CD4-positive, alpha-beta T cell treated with Interleukin-15 for 1 hour (primary cell): ENCODE measurements around the gene PHF20.
"Not testable (repeated sequence)": the region's sequence is repeated elsewhere in the genome, so short reads cannot be mapped to it uniquely, and the experiment has no call there.

ENCODE experiments used
- DNase-seq: peaks from one replicate; pipeline ENCODE4 v3.0.0-alpha.2; 2020

Gene PHF20

DNA sequence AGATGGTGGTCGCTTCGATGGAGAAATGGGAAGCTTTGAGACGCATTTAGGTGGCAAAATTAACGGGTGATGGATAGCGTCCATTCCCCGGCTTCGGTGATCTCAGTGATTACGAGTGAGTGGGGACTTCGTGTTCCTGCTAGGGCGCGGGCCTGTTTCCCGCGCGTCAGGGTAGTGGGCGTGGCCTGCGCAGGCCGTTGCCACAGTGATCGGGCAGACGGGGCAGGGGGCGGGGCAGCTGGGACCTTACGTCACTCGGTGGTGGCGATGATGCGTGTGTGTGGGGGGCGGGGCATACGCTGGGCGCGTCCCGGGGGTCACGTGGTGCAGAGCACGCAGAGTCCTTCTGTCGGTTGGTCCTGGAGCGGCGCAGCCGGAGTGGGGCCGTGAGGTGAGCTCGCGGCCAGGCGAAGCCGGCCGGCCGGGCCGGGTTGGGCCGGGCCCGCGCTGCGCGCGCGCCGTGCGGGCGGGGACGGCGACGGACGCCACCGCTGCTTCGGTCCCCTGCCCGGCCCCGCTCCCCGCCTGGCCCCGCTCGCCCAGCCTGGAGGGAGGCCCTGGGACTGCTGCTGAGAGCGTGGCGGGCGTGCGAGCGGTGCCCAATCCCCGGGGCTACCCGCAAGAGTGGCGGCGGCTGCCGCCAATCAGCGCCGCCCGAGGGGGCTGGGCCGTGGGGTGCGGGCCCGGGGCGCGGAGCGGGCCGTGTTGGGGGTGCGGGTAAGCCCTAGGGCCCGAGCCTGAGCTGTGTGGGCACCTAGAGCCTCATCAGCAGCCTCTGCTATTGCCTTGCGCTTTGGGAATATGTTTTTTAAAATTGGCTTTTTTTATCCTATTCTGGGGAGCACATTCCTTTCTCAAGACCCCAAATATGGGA is at the start of gene PHF20:
Gene PHF20, plus strand, starts transcription at position 327 of the 874 bp plus-strand sequence. CDS start 29,508 bp downstream, outside the sequence.
- peak; percentile 99 for DNase-seq

DNA sequence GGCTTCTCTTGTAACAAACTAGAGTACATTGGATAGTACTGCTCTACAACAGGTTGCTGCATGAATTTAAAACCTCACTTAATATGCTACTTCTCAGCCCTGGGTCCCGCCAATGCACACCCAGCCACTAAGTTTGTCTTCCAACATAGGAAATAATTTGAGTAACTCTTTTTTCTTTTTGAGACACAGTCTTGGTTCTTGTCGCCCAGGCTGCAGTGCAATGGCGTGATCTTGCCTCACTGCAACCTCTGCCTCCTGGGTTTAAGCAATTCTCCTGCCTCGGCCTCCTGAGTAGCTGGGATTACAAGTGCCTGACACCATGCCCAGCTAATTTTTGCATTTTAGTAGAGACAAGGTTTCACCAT is 48.6 kb upstream of the PHF20 start:
- not testable (repeated sequence) for DNase-seq

DNA sequence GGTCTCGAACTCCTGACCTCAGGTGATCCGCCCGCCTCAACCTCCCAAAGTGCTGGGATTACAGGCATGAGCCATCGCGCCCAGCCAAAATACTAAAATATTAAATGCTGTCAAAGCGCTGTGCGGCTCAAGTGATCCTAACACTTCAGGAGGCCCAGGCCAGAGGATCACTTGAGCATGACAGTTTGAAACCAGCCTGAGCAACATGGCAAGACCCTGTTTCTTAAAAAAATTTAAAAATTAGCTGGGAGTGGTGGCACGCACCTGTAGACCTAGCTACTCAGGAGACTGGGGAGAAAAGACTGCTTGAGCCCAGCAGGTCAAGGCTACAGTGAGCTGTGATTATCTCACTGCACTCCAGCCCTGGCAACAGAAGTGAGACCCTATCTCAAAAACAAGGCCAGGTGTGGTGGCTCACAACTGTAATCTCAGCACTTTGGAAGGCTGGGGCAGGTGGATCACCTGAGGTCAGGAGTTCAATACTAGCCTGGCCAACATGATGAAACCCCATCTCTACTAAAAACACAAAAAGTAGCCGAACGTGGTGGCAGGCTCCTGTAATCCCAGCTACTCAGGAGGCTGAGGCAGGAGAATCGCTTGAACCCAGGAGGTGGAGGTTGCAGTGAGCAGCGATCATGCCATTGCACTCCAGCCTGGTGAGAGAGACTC is 48.0 kb upstream of the PHF20 start:
- not testable (repeated sequence) for DNase-seq

DNA sequence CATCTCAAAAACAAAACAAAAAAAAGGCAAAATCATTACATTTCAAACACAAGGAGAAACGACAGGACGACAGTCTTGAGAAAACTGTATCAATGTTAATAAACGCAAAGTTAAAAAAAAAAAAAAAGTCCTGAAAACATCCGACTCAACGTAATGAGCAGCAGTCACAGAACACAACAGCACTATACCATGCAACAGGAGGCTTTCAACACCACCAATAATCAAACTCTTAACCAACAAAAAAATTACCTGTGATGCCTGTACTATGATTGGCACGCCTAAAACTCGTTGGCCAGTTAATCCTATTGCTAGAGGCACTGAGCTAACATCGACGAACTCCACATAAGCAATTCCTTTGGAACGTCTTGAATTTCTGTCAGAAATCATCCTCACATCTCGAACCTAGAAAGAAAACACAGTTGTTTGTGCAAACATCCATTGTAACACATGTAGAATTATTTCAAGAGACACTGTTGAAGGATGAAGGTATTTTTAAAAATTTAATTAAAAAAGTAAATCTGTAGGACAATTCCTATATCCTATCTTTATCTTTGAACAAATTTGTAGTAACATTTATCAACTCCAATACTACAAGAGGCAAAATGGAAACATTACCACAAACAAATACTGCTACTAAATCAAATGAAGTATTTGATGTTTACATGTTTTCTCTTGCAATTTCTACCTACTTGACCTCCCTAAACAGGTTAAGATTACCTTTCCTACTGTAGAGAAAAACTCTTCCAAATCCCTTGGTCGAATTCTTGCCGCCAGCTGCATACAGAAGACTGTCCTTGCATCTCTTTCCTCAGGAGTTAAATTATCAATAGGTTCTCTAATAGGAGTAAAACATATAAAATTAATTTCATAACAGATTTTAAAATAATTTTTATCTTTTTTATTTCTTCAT is 47.2 kb upstream of the PHF20 start:
- DNase-seq = no peak

DNA sequence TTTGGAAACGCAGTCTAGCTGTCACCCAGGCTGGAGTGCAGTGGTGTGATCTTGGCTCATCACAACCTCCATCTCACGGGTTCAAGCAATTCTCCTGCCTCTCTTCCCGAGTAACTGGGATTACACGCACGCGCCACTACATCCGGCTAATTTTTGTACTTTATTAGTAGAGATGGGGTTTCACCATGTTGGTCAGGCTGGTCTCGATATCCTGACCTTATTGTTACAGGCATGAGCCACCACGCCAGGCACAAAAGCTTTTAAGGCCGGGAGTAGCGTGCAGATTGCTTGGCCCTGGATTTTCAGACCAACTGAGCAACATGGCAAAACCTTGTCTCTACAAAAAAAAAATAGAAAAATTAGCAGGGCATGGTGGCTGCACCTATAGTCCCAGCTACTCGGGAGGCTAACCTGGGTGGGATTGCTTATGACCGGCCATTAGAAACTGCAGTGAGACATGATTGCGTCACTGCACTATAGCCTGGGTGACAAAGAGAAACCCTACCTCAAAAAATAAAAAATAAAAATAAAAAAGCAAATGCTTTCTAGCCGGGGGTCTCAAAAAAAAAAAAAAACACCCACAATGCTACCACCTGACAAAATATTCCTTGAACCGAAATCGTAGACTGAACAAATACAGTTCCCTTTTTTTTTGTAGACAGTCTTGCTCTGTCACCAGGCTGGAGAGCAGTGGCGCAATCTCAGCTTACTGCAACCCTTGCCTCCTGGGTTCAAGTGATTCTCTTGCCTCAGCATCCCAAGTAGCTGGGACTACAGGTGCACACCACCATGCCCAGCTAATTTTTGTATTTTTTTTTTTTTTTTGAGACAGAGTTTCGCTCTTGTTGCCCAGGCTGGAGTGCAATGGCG is 44.7 kb upstream of the PHF20 start:
- DNase-seq = no peak

DNA sequence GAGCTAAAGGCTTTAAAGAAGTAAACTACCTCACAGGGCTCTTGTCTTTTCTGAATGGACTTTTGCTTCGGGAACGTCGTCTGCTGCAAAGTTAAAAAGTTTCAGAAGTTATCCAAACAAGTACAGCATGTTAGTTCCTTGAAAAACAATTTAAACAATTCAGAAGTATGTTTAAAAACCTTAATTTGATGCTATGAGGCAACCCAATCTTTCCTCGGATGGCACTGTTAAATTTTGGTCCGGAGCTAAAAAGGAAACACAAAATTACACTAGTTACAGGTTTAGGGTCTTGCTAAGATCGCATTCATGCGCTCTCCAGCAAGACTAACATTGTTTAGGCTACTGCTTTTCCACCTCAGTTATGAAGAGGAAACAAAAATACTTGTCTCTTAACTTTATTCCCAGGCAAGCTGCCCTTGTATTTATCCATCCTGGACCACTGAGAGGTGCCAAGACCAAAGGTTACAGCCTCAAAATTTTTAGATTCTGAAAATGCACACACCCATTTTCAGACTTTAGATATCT is 42.5 kb upstream of the PHF20 start:
- no peak for DNase-seq

DNA sequence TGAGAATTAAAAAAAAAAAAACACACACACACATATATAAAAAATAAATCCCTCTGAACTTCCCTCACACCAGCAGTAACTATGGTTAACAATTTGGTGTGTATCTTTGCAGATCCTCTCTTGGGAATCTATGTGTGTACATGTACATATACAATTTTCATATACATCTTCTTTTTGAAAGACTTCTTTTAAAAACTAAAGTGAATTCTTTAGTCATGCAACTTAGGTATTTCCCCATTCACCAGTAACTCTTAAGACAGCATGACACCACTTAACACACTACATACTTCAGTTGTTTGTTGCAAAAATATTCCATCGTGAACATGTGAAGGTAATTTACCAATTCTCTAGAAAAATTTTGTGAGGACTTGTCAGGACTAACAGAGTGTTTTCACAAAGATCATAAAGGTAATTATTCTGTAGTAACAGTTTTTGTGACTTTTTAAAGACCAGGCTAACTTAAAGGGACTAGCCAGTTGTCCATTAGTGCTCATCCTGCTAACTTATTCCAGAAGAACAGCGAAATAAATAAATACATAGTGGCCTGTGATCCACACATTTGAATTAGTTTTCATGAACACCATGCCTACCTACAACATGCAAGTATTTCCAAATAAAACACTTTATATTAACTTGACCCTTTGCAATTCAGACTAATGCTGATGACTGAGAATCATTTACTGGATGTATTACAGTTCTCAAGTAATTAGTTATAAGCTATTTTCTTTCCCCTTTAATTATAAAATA is 41.8 kb upstream of the PHF20 start:
- DNase-seq = no peak

DNA sequence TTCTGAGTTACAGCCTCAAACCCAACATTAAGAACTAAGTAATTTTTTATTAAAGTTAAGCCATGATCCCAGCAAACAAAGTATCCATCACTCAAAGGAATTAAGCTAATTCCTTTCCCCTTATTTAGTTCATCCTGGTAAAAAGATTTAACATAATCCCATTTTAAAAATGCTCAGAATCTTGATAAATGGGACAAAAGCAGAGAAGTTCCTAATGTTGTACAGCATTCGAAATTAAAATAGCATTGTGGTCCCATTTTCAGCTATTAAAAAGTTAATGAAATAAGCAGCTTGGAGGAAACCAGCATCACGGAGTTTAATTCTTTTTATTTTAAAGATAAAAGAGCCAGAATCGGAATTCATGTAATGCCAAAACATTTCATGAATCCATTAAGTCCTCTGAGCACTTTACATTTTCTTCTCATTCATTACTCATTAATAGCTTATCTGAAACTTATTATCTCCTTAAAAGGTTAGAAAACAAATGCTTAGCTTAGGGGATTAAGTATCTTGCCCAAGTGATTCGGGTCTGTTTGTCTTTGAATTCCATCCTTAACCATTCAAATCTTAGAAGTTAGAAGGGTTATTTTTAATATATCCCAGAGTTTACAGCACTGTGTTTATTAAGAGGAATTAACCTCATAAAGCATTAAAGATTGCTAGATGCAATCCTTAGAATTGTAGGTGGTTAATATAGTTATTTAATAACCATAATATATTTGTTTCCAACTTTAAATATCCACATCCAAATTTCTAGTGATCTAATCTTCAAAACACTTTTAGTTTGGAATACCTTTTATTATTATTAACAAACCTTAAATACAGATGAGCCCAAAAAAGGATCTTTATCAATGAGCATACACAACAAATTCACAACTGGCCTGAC is 41.0 kb upstream of the PHF20 start:
- no peak for DNase-seq

DNA sequence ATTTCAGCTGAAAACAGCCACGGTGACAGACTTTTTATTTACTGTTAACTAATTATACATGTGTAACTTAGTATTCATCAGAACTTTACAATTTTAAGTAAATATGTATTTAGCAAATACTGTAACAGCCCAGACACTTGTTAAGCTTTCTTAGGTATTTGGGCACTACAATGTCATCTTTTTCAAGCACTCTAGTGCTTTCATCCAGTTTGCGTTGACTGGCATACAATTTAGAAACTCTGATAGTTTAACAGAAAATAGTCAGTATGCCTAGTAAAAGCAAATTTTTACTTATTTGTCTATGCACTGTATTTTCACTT is 40.4 kb upstream of the PHF20 start:
- no peak for DNase-seq

DNA sequence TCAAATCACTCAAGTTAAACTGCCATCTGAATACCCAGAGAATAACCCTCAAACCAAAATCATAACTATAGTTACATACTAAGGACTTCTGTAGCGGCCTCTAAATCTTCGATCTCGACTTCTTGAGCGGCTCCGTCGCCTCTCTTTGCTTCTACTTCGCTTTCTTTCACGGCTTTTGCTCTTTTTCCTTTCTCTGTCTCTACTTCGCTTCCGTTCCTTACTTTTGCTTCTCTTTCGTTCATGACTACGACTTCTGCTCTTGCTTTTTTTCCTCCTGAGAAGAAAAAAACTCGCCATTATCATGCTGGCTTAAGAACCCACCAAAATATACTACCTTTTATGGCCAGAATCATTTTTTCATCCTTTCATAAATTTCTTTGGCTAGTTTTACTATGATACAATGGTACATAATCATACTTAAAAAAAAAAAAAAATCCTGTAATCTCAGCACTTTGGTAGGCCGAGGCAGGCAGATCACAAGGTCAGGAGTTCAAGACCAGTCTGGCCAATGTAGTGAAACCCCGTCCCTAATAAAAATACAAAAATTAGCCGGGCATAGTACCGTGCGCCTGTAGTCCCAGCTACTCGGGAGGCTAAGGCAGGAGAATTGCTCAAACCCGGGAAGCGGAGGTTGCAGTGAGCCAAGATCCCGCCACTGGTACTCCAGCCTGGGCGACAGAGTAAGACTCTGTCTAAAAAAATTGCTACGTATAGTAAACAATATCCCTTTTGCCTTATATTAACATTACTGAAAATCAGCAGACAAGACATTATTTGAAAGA is 39.8 kb upstream of the PHF20 start:
- DNase-seq = no peak

DNA sequence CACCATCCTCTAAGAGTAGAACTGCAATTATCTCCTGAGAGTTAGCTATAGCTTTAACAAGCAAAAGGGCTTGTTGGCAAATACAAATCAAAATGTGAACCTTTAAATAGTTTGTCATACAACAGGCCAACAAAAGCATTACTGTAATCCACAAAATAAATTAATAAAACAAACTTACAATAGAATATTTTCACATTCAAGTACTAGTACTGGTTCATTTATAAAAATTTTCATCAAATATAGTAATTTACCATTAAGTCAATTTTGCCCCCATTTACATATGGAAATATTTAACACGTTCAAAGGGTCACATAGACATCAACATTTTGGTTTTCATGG is 39.2 kb upstream of the PHF20 start:
- DNase-seq = no peak

DNA sequence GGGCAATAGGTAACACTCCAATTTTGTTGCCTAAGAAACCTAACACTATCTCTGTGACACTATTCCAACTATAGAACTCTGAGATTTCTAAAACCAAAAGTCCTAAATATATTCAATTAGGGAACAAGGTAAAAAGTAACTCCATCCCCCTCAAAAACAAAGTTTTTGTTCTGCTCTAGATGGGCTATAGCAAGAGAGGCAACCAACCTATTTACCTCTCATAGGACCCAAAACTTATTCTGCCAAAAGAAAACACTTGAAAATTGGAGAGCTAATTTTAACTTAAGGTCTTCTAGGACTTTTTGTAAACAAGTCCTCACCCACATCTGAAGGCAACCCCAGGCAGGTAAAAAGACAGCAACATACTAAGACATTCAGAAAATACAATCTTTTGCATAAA is 37.4 kb upstream of the PHF20 start:
- DNase-seq = no peak

DNA sequence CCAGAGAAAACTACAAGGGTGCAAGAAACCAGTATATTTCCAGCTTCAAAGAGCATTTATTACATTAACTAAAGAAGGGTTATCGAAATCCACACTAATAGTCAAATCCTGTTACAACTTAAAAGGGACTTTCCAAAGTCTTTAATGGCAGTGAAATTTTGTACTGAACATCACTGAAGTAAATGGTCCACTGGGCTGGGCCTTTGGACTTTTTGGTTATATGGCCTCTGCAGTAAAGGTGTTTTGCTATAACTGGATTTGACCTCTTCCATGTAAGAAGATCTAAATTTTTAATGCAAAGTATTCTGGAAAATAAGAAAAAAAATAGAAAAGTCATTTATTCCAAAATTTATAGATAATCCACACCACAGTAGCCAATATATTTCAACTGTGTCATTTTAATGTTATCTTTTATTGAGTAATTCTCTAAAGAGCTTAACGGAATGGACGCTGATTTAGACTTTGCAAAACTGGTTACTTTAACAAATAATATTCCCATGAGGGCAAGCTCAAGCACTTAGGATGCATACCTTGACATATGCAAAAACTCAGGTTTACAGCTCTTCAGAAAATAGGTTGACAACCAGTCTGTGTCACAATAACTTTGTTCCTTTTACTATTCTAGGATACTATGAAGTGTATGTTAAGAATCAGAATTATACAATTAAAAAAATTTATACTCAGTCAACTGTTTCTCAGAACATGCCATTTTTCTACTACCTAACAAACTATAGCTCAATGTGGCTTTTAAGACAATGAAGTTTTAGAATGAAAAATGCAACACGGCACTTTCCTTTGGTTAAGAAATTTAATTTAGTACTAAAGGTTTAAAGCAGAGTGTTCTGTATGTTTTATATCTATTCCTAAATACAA is 36.8 kb upstream of the PHF20 start:
- no peak for DNase-seq

DNA sequence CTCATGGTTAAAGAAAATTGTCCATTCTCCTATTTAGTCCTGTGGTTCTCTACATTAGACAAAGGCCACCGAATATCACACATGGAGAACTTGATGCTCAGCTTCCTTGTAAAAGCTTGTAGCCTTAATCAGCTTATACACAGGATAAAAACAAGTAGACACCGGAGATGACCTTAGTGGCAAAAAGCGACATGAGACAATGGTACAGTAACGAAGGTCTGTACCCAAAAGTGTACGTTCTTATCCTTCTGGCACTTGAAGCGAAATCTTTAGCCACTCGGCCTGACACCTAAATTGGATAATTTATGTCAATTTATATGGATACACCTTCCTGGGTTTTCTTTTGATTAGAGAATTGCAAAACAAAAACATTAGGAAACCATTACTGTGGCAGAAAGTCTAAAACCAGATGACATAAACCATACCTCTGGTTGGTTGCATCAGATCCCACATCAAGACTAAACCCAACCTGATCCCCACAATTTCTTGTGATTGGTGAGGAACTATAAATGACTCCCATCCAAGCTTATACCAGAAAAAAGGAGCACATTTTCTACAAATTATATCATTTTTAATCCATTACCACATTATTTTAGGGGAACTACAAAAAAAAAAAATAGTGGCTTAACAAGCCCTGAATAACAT is 35.9 kb upstream of the PHF20 start:
- DNase-seq = no peak

DNA sequence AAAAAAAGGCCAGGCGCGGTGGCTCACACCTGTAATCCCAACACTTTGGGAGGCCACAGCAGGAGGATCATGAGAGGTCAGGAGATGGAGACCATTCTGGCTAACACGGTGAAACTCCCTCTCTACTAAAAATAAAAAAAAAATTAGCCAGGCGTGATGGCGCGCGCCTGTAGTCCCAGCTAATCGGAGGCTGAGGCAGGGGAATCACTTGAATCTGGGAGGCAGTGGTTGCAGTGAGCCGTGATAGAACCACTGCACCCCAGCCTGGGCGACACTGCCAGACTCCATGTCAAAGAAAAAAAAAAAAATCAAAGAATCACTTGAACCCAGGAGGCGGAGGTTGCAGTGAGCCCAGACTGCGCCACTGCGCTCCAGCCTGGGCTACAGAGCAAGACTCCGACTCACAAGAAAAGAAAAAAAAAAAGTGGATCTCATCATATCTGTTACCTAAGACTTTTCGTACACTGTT is 33.9 kb upstream of the PHF20 start:
- no peak for DNase-seq

DNA sequence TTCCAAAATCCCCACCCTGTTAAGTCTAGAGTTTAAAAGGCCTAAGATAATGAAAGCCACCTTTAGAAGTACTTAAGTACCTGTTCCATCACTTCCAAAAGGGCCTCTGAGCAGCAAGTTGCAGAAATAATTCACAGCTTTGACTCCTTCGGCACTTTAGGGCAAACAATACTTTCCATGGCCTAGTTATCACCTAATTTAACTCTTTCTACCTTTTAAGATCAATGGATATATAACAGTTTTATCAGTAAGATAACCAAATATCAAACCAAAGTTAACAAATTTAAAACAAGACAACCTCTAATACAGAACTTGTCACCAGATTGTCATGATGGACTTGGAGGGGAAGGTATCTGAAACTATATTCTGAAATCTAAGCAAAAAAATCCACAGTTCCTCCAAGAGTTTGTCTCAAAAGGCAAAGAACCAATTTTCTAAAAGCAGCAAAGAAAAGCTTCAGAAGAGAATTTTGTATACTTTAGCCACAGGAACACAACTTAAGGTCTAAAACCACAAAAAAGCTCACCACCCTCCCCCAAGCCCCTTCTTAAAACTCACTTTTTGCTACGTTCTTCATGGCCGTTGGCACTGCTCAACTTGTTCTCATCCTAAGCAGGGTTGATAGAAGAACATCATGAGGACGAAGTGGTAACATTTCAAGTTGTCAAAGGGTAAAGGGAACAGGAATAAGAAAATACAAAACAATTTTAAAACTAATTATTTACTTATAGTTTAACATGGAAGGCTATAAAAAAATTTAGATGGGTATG is 33.2 kb upstream of the PHF20 start:
- no peak for DNase-seq
